ENCODE results near the gene DMRTC1B.
"Not testable (repeated sequence)": the region's sequence is repeated elsewhere in the genome, so short reads cannot be mapped to it uniquely, and the experiment has no call there.

The DMRTC1B gene

DNA sequence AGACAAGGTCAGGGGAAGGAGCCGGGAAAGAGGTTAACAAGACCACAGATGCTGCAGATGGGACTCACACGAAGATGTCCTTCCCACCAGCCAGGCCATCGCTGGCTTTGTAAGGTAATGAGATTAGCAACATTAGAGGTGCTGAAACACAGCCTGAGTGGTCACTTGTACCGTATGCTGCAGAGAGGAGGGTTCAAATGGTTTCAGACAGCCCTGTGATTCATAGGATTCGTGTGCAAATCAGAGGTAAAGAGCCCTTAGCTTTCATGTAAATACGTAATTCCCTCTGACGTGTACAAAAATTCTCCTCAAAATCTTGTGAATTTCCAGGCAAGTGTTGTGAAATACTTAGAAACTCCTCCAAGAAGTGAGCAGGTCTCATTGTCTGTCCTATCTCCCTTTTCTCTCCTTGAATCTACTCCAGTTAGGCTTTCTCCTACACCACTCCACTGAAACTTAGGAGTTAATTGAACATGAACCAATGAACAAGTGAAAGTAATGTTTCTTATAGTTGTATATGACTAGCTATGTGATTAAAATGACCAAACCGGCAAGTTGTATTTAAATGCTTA is 6.8 kb downstream of the DMRTC1B start:
- not testable (repeated sequence) for H3K36me3 ChIP-seq (ENCODE audit: control insufficient read depth in 1 of 2, insufficient read depth in 2 of 2, low read length in 2 of 2); H3K9ac ChIP-seq (ENCODE audit: low read depth in 1 of 2, low read length in 2 of 2); H3K27ac ChIP-seq (ENCODE audit: low read depth, low read length); H3K27me3 ChIP-seq (ENCODE audit: control insufficient read depth in 1 of 2, insufficient read depth in 2 of 2, low read length in 2 of 2); H3K9me3 ChIP-seq (ENCODE audit: control insufficient read depth in 1 of 2, low read length in 2 of 2); H3K4me3 ChIP-seq (ENCODE audit: low read depth in 1 of 2, low read length in 2 of 2); H3K4me1 ChIP-seq (ENCODE audit: control insufficient read depth in 1 of 2, insufficient read depth in 2 of 2, low read length in 2 of 2)

DNA sequence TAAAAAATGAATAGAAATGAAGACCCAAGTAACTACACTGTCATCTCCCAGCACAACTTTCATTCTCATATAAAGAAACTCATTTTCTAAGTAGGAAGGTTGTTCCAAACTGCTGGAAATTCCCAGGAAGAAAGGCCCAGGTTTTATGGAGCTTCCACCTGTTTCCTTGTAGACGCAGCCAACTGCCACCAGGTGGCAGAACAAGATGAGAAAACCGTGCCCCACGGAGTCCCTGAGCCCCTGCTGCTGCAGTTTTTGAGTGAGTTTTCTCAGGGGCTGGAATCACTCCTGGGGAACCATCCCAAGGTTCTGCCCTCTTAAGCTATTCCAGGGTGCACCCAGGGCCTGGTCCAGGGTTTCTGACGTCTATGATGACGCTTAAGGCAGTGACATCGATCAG is 7.3 kb downstream of the DMRTC1B start:
- H3K36me3 ChIP-seq (ENCODE audit: control insufficient read depth in 1 of 2, insufficient read depth in 2 of 2, low read length in 2 of 2); H3K27ac ChIP-seq (ENCODE audit: low read depth, low read length); H3K27me3 ChIP-seq (ENCODE audit: control insufficient read depth in 1 of 2, insufficient read depth in 2 of 2, low read length in 2 of 2); H3K4me3 ChIP-seq (ENCODE audit: low read depth in 1 of 2, low read length in 2 of 2); H3K4me1 ChIP-seq (ENCODE audit: control insufficient read depth in 1 of 2, insufficient read depth in 2 of 2, low read length in 2 of 2); H3K9me3 ChIP-seq (ENCODE audit: control insufficient read depth in 1 of 2, low read length in 2 of 2); H3K9ac ChIP-seq (ENCODE audit: low read depth in 1 of 2, low read length in 2 of 2): not testable (repeated sequence)

DNA sequence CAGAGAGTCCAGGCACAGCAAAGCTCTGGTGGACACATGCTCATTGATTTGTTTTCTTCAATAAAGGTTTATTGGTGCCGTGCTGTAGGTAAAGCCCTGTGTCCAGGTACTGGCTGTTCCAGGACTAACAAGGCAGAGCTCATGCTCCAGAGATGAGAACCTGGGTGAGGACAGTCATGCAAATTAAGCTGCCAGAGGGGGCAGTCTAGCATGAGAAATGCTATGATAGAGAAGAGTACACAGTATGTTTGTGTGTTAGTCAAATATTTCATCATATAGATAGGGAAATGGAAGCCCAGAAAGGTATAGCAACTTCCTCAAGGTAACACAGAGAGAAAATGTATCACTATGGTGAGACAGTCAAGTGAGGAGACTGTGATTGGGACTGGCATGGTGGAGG is 11.5 kb downstream of the DMRTC1B start:
- H3K36me3 ChIP-seq (ENCODE audit: control insufficient read depth in 1 of 2, insufficient read depth in 2 of 2, low read length in 2 of 2); H3K27ac ChIP-seq (ENCODE audit: low read depth, low read length); H3K4me3 ChIP-seq (ENCODE audit: low read depth in 1 of 2, low read length in 2 of 2); H3K9ac ChIP-seq (ENCODE audit: low read depth in 1 of 2, low read length in 2 of 2); H3K27me3 ChIP-seq (ENCODE audit: control insufficient read depth in 1 of 2, insufficient read depth in 2 of 2, low read length in 2 of 2); H3K9me3 ChIP-seq (ENCODE audit: control insufficient read depth in 1 of 2, low read length in 2 of 2); H3K4me1 ChIP-seq (ENCODE audit: control insufficient read depth in 1 of 2, insufficient read depth in 2 of 2, low read length in 2 of 2): not testable (repeated sequence)

DNA sequence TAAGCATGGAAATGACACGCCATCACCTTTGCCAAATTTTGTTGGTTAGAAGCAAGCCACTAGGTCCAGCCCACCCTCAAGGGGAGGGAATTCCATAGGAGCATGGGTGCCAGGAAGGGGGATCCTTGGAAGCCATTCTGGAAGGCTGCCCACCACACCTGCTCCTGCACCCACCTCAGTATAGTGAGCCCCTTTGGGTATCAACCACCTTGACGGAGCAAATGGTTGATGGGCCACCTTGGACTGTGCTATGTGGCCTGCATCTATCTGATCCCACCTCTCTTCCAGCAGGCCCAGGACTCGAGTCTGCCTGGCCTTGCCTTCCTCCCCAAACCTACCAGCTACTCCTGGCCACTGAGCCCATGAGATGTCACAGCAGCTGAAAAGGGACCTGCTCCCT is 13.7 kb downstream of the DMRTC1B start:
- not testable (repeated sequence) for H3K36me3 ChIP-seq (ENCODE audit: control insufficient read depth in 1 of 2, insufficient read depth in 2 of 2, low read length in 2 of 2); H3K27me3 ChIP-seq (ENCODE audit: control insufficient read depth in 1 of 2, insufficient read depth in 2 of 2, low read length in 2 of 2); H3K27ac ChIP-seq (ENCODE audit: low read depth, low read length); H3K9ac ChIP-seq (ENCODE audit: low read depth in 1 of 2, low read length in 2 of 2); H3K9me3 ChIP-seq (ENCODE audit: control insufficient read depth in 1 of 2, low read length in 2 of 2); H3K4me3 ChIP-seq (ENCODE audit: low read depth in 1 of 2, low read length in 2 of 2); H3K4me1 ChIP-seq (ENCODE audit: control insufficient read depth in 1 of 2, insufficient read depth in 2 of 2, low read length in 2 of 2)

DNA sequence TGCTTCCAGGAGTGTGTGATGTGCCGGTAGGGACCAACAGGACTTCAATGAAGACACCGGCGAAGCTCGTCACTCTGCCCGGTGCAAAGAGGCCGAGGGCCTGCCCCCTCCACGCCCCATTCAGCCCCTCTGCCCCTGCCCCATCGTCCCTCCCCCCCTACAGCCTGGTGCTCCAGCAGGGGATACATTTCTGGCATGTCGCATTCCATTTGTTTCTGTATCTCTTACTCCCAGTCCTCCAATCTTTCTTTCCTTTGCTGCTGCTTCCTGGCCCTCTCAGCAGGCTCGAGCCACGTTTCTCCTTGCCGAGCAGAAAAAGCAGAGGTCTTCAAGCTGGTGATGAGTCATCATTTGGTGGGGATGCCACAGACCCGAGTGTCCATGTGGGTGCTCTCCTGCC is 31.4 kb downstream of the DMRTC1B start, which contains the start of gene FAM236D:
Gene FAM236D, minus strand, starts transcription at position 101 of the 400 bp plus-strand sequence. Its CDS starts 100 bp downstream, at position 1.
- not testable (repeated sequence) for H3K36me3 ChIP-seq (ENCODE audit: control insufficient read depth in 1 of 2, insufficient read depth in 2 of 2, low read length in 2 of 2); H3K9ac ChIP-seq (ENCODE audit: low read depth in 1 of 2, low read length in 2 of 2); H3K27me3 ChIP-seq (ENCODE audit: control insufficient read depth in 1 of 2, insufficient read depth in 2 of 2, low read length in 2 of 2)

DNA sequence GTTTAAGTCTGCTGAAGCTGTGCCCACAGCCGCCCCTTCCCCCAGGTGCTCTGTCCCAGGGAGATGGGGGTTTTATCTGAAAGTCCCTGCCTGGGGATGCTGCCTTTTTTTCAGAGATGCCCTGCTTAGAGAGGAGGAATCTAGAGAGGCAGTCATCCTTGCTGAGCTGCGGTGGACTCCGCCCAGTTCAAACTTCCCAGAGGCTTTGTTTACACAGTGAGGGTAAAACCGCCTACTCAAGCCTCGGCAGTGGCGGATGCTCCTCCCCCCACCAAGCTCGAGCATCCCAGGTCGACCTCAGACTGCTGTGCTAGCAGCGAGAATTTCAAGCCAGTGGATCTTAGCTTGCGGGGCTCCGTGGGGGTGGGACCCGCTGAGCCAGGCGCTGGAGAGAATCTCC is 54.0 kb downstream of the DMRTC1B start:
- not testable (repeated sequence) for H3K27me3 ChIP-seq (ENCODE audit: control insufficient read depth in 1 of 2, insufficient read depth in 2 of 2, low read length in 2 of 2); H3K36me3 ChIP-seq (ENCODE audit: control insufficient read depth in 1 of 2, insufficient read depth in 2 of 2, low read length in 2 of 2); H3K4me3 ChIP-seq (ENCODE audit: low read depth in 1 of 2, low read length in 2 of 2); H3K9ac ChIP-seq (ENCODE audit: low read depth in 1 of 2, low read length in 2 of 2); H3K9me3 ChIP-seq (ENCODE audit: control insufficient read depth in 1 of 2, low read length in 2 of 2); H3K4me1 ChIP-seq (ENCODE audit: control insufficient read depth in 1 of 2, insufficient read depth in 2 of 2, low read length in 2 of 2); H3K27ac ChIP-seq (ENCODE audit: low read depth, low read length)

More for the DNA sequence above, 31.4 kb downstream of the DMRTC1B start, which contains the start of gene FAM236D:
- H3K27ac ChIP-seq (ENCODE audit: low read depth, low read length); H3K4me3 ChIP-seq (ENCODE audit: low read depth in 1 of 2, low read length in 2 of 2); H3K4me1 ChIP-seq (ENCODE audit: control insufficient read depth in 1 of 2, insufficient read depth in 2 of 2, low read length in 2 of 2); H3K9me3 ChIP-seq (ENCODE audit: control insufficient read depth in 1 of 2, low read length in 2 of 2): not testable (repeated sequence)

DNA sequence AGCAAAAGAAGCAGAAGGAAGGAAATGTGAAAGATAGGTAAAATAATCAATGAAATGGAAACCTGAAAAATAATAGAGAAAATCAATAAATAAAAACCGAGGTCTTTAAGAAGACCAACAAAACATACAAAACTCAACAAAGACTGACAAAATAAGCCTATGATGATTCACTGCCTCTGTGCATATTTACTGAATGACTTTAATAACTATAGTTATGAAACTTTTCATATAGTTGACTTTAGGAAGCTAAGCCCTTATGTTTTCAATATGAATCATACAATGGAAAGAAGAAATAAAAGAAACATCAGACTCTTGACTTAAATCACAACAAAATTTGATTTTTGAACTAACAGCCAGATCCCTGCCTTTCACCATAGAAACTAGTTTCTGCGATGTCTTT is 60.8 kb downstream of the DMRTC1B start:
- H3K9me3 ChIP-seq (ENCODE audit: control insufficient read depth in 1 of 2, low read length in 2 of 2); H3K27me3 ChIP-seq (ENCODE audit: control insufficient read depth in 1 of 2, insufficient read depth in 2 of 2, low read length in 2 of 2); H3K4me3 ChIP-seq (ENCODE audit: low read depth in 1 of 2, low read length in 2 of 2); H3K4me1 ChIP-seq (ENCODE audit: control insufficient read depth in 1 of 2, insufficient read depth in 2 of 2, low read length in 2 of 2); H3K9ac ChIP-seq (ENCODE audit: low read depth in 1 of 2, low read length in 2 of 2); H3K27ac ChIP-seq (ENCODE audit: low read depth, low read length); H3K36me3 ChIP-seq (ENCODE audit: control insufficient read depth in 1 of 2, insufficient read depth in 2 of 2, low read length in 2 of 2): not testable (repeated sequence)

DNA sequence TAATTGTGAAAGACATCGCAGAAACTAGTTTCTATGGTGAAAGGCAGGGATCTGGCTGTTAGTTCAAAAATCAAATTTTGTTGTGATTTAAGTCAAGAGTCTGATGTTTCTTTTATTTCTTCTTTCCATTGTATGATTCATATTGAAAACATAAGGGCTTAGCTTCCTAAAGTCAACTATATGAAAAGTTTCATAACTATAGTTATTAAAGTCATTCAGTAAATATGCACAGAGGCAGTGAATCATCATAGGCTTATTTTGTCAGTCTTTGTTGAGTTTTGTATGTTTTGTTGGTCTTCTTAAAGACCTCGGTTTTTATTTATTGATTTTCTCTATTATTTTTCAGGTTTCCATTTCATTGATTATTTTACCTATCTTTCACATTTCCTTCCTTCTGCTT is 106.2 kb downstream of the DMRTC1B start:
- H3K27ac ChIP-seq (ENCODE audit: low read depth, low read length); H3K4me3 ChIP-seq (ENCODE audit: low read depth in 1 of 2, low read length in 2 of 2); H3K27me3 ChIP-seq (ENCODE audit: control insufficient read depth in 1 of 2, insufficient read depth in 2 of 2, low read length in 2 of 2); H3K4me1 ChIP-seq (ENCODE audit: control insufficient read depth in 1 of 2, insufficient read depth in 2 of 2, low read length in 2 of 2); H3K9ac ChIP-seq (ENCODE audit: low read depth in 1 of 2, low read length in 2 of 2); H3K9me3 ChIP-seq (ENCODE audit: control insufficient read depth in 1 of 2, low read length in 2 of 2); H3K36me3 ChIP-seq (ENCODE audit: control insufficient read depth in 1 of 2, insufficient read depth in 2 of 2, low read length in 2 of 2): not testable (repeated sequence)

DNA sequence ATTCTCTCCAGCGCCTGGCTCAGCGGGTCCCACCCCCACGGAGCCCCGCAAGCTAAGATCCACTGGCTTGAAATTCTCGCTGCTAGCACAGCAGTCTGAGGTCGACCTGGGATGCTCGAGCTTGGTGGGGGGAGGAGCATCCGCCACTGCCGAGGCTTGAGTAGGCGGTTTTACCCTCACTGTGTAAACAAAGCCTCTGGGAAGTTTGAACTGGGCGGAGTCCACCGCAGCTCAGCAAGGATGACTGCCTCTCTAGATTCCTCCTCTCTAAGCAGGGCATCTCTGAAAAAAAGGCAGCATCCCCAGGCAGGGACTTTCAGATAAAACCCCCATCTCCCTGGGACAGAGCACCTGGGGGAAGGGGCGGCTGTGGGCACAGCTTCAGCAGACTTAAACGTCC is 113.0 kb downstream of the DMRTC1B start:
- H3K9me3 ChIP-seq (ENCODE audit: control insufficient read depth in 1 of 2, low read length in 2 of 2); H3K4me1 ChIP-seq (ENCODE audit: control insufficient read depth in 1 of 2, insufficient read depth in 2 of 2, low read length in 2 of 2); H3K27ac ChIP-seq (ENCODE audit: low read depth, low read length); H3K4me3 ChIP-seq (ENCODE audit: low read depth in 1 of 2, low read length in 2 of 2); H3K27me3 ChIP-seq (ENCODE audit: control insufficient read depth in 1 of 2, insufficient read depth in 2 of 2, low read length in 2 of 2); H3K9ac ChIP-seq (ENCODE audit: low read depth in 1 of 2, low read length in 2 of 2); H3K36me3 ChIP-seq (ENCODE audit: control insufficient read depth in 1 of 2, insufficient read depth in 2 of 2, low read length in 2 of 2): not testable (repeated sequence)
